Right atrium auricular region (tissue), 2 donors: ENCODE measurements around the gene TSPAN3. TPM values are rescaled to one million over a fixed set of nuclear protein-coding genes. Genes with fewer than 3 reads are reported as not detected.

ENCODE experiments used
- DNase-seq: peaks from one replicate; pipeline ENCODE4 v3.0.0-alpha.2; 2019; ENCODE audit warnings: low spot score
- H3K27ac ChIP-seq, 2 donors: fragments of 200-600 bp; sonication (generic); 1 replicate in 1 of 2; 2 replicates in 1 of 2; pipeline ENCODE4 v1.5.1; 2016 to 2019
- H3K27me3 ChIP-seq, 2 donors: fragments of 200-600 bp; sonication (generic); one replicate each; pipeline versions ENCODE4 v1.5.1 to v1.6.0; 2017 to 2019
- H3K36me3 ChIP-seq: fragments of 200-600 bp; sonication (generic); one replicate; pipeline ENCODE4 v1.5.1; 2016
- H3K4me1 ChIP-seq, 2 donors: fragments of 200-600 bp; sonication (generic); one replicate each; pipeline versions ENCODE4 v1.5.1 to v1.6.0; 2017 to 2019
- H3K4me3 ChIP-seq, 2 donors: fragments of 200-600 bp; sonication (generic); 1 replicate in 1 of 2; 2 replicates in 1 of 2; pipeline ENCODE4 v1.5.1; 2017 to 2019; ENCODE audit warnings: mild to moderate bottlenecking in 1 of 2, moderate library complexity in 1 of 2
- H3K9me3 ChIP-seq, 2 donors: fragments of 200-600 bp; sonication (generic); one replicate each; pipeline ENCODE4 v1.5.1; 2019
- total RNA-seq, 2 donors: library from RNA; depleted of rRNA; stranded (reverse); fragments of >200 nt; gene quantifications; one replicate each; pipeline ENCODE4 v1.1.0, GENCODE V29; 2016
- TF ChIP-seq, protein P1 (sequence below), 2 donors: fragments of 200-600 bp; sonication (generic); IDR thresholded peaks; one replicate each; pipeline ENCODE4 v1.5.1; 2019; ENCODE audit warnings: antibody characterized with exemption in 2 of 2

TSPAN3 gene
- total RNA-seq, 2 donors from 2014 or later: 191 to 361 TPM

DNA sequence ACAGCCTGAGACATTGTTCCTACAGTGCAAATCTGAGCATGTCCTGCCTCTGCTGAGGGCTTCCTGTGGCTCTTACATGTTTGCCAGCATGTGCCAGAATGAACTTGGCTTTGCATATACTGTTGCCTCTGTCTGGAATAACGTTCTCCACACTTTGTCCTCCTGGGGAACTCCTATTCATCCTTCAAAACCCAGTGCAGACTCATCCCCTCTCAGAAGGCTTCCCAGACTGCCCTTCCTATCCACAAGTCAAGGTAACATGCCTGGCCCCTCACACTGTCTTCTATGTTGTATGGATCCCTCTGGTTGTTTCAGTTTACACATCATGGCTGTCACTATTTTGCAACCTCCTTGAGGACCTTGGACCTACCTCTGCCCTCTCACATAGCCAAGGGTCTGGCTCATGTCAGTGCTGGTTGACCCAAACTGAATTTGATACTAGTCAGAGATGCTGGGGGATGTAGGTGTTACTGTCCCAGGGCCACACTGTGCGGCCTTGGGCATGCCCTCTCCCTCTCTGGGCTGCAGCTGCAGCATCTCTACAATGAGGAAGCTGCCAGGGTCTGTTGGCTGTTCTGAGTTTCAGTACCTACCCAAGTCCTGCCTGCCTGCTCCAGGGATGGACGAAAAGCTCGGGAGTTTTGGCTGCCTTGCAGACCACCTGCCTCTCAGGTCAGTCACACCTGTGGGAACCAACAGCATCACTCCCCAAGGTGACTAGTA, 29.0 kb upstream of the TSPAN3 start:
- Histone ChIP-seq H3K4me1 (peaks cover 0 to 13% of the 10 kb centered on the region in 2 donors), H3K27ac (no peak overlapping the region), H3K36me3 (no peaks in the 10 kb centered on the region), H3K9me3 (no peaks in the 10 kb centered on the region), H3K4me3 (no peak overlapping the region), H3K27me3 (no peaks in the 10 kb centered on the region)
- no peak for DNase-seq
- TF ChIP-seq, protein P1, sequence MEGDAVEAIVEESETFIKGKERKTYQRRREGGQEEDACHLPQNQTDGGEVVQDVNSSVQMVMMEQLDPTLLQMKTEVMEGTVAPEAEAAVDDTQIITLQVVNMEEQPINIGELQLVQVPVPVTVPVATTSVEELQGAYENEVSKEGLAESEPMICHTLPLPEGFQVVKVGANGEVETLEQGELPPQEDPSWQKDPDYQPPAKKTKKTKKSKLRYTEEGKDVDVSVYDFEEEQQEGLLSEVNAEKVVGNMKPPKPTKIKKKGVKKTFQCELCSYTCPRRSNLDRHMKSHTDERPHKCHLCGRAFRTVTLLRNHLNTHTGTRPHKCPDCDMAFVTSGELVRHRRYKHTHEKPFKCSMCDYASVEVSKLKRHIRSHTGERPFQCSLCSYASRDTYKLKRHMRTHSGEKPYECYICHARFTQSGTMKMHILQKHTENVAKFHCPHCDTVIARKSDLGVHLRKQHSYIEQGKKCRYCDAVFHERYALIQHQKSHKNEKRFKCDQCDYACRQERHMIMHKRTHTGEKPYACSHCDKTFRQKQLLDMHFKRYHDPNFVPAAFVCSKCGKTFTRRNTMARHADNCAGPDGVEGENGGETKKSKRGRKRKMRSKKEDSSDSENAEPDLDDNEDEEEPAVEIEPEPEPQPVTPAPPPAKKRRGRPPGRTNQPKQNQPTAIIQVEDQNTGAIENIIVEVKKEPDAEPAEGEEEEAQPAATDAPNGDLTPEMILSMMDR (IDR thresholded peaks at IDR 0.05): no peak

DNA sequence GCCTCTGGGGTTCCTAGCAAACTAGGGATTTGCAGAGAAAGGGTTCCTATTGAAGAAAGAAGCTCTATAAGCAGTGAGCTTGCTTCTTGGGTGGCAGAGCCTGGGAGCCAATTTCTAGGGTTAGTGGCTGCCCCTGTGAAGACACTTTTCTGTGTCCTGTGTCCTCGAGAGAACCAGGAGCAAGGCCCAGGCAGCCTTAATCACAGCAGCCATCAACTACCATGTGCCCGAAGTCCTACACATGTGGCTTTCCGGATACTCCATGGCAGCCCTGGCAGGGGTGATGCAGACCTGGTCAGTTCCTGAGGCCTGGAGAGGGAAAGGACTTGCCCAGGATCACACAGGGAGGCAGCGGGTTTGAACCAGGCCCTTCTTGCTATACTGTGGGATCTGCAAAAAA, 27.7 kb upstream of the TSPAN3 start:
- no peaks in the 10 kb centered on the region for H3K9me3 ChIP-seq
- DNase-seq: no peak
- no peaks in the 10 kb centered on the region for H3K4me1 ChIP-seq
- no peaks in the 10 kb centered on the region for H3K36me3 ChIP-seq
- H3K27me3 ChIP-seq: no peaks in the 10 kb centered on the region
- H3K27ac ChIP-seq: no peak overlapping the region
- no peak overlapping the region for H3K4me3 ChIP-seq
- TF ChIP-seq, protein P1 (IDR thresholded peaks at IDR 0.05): no peak

DNA sequence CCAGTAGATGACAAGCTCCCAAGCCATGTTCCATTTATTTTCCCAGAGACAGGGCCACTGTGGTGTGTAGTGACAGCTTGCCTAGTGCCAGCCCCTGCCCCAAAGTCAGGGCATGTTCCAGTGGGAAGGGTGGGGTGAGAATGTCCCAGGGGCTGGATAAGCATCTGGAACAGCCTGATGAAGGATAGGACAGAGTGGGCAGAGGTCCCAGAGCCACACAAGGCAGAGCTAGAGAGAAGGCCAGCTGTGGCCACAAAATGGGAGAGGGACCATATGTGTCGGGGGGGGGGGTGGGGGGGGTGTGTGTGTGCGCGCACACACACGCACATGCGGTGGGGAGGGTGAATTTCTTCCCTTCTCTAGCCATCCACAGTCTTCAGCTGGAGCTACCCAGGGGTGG, 27.0 kb upstream of the TSPAN3 start:
- Histone ChIP-seq H3K27ac (no peak overlapping the region), H3K36me3 (no peaks in the 10 kb centered on the region), H3K4me3 (no peak overlapping the region), H3K4me1 (no peaks in the 10 kb centered on the region), H3K27me3 (no peaks in the 10 kb centered on the region), H3K9me3 (no peaks in the 10 kb centered on the region)
- no peak for DNase-seq
- TF ChIP-seq, protein P1 (IDR thresholded peaks at IDR 0.05): no peak

DNA sequence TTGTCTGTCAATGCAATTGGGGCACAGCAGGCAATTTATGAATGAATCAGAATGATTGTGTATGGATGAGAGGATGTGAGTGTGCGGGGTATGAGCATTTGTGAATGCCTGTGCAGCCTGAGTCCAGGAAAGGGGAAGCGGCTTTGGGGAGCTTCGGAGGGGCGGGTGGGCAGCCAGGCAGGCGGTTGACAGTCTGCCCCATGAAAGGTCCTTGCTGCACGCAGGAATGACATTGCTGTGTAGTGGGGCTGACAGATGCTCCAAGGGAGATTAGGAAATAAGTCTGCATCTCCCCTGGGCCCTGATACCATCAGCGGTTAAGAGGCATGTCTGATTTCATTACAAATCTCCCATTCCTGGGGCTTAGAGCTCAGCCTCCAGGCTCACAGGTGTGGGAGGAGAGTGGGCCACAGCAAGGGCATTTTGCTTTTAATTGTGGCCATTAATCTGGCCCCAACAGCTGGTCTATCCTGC, 26.4 kb upstream of the TSPAN3 start:
- no peak overlapping the region for H3K27ac ChIP-seq
- no peaks in the 10 kb centered on the region for H3K36me3 ChIP-seq
- TF ChIP-seq, protein P1 (IDR thresholded peaks at IDR 0.05): no peak
- no peaks in the 10 kb centered on the region for H3K27me3 ChIP-seq
- no peaks in the 10 kb centered on the region for H3K4me1 ChIP-seq
- no peak overlapping the region for H3K4me3 ChIP-seq
- no peaks in the 10 kb centered on the region for H3K9me3 ChIP-seq
- DNase-seq: no peak

DNA sequence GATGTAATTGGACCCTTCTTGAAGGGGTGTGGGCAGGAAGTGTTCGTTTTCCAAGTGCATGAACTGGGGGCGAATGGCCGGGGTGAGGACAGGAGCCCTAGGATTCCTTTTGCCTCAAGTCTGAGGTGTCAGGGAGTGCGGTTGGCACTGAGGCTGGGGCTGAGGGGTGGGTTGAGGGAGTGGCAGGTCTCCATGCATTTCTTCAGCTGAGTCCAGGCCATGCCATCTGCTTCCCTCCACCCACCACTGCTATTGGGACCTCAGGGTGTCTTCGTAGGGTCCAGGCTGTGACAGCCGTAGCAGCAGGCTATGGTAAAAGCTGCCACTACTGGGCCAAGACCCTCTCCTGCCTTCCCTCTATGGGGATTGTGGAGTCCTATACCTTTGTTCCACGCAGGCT, 25.6 kb upstream of the TSPAN3 start:
- Histone ChIP-seq H3K36me3 (no peaks in the 10 kb centered on the region), H3K4me1 (no peaks in the 10 kb centered on the region), H3K9me3 (no peaks in the 10 kb centered on the region), H3K27ac (no peak overlapping the region), H3K27me3 (no peaks in the 10 kb centered on the region), H3K4me3 (no peak overlapping the region)
- no peak for DNase-seq
- TF ChIP-seq, protein P1 (IDR thresholded peaks at IDR 0.05): no peak

DNA sequence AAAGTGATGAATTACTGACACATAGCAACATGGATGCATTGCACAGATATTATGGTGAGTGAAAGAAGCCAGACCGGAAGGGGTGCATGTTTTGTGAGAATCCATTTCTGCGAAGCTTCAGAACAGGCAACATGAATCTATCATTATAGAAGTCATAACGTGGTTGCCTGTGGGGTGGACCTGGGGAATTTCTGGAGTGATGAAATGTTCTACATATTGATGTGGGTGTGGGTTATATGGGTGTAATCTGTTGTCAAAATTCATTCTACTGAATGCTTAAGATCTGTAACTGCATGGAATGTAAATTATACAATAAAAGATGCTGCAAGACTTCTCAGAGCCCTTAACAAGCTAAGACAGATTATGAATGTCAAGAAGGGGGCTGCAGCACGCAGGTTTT, 25.2 kb upstream of the TSPAN3 start:
- Histone ChIP-seq H3K27me3 (no peaks in the 10 kb centered on the region), H3K36me3 (no peaks in the 10 kb centered on the region), H3K27ac (no peak overlapping the region), H3K9me3 (no peaks in the 10 kb centered on the region), H3K4me1 (no peaks in the 10 kb centered on the region), H3K4me3 (no peak overlapping the region)
- TF ChIP-seq, protein P1 (IDR thresholded peaks at IDR 0.05): no peak
- DNase-seq: no peak
